PC-9 (cell line): Measurements from ENCODE around the gene ABHD5. TPM values are rescaled to one million over a fixed set of nuclear protein-coding genes. Genes with fewer than 3 reads are reported as not detected.

Source experiments
- BruUV-seq: library from RNA; stranded (reverse); fragments of 400-500 nt; replicated peaks from 2 replicates; lab custom pipeline; 2021; lab: Mats Ljungman, UMichigan
- CTCF ChIA-PET: fragments of 300-600 bp; sonication (Branson Sonifier 250); formaldehyde crosslinking; loops from one replicate; lab custom pipeline; 2022; ENCODE audit warnings: antibody characterized with exemption; lab: Charles Lee
- POLR2A ChIA-PET: fragments of 300-600 bp; sonication (Branson Sonifier 250); formaldehyde crosslinking; loops from one replicate; lab custom pipeline; 2022; ENCODE audit warnings: antibody characterized with exemption; ENCODE audit not compliant: unreplicated experiment; lab: Charles Lee
- DNase-seq, 2 experiments: peaks; one replicate each; pipeline versions ENCODE4 v3.0.0 to v3.0.0-alpha.2; 2015 to 2022; ENCODE audit warnings: mixed read lengths in 1 of 2
- H2AFZ ChIP-seq: fragments of 200-600 bp; sonication (generic); 2 replicates; pipeline ENCODE4 v1.8.1; 2017; ENCODE audit warnings: antibody characterized with exemption
- H3F3A ChIP-seq: fragments of 200-600 bp; sonication (generic); 2 replicates; pipeline ENCODE4 v1.8.1; 2017; ENCODE audit warnings: antibody characterized with exemption, mild to moderate bottlenecking, low read depth; ENCODE audit not compliant: insufficient read depth
- H3K27ac ChIP-seq: fragments of 200-600 bp; sonication (generic); 2 replicates; pipeline ENCODE4 v1.6.1; 2016; ENCODE audit warnings: mixed run types
- H3K27me3 ChIP-seq: fragments of 200-600 bp; sonication (generic); 2 replicates; pipeline ENCODE4 v1.6.1; 2016; ENCODE audit warnings: low read depth, mixed run types; ENCODE audit not compliant: insufficient read depth
- H3K36me3 ChIP-seq: fragments of 200-600 bp; sonication (generic); 2 replicates; pipeline ENCODE4 v1.6.1; 2016; ENCODE audit warnings: low read depth, mixed run types
- H3K4me1 ChIP-seq: fragments of 200-600 bp; sonication (generic); replicated peaks from 2 replicates; pipeline ENCODE4 v1.6.1; 2016; ENCODE audit warnings: mixed run types; ENCODE audit not compliant: insufficient read depth
- H3K4me2 ChIP-seq: fragments of 200-600 bp; sonication (generic); 2 replicates; pipeline ENCODE4 v1.6.1; 2017; ENCODE audit warnings: mixed run types
- H3K4me3 ChIP-seq: fragments of 200-600 bp; sonication (generic); 2 replicates; pipeline ENCODE4 v1.6.1; 2016; ENCODE audit warnings: mixed run types
- H3K79me2 ChIP-seq: fragments of 200-600 bp; sonication (generic); 2 replicates; pipeline ENCODE4 v1.6.1; 2017; ENCODE audit warnings: low read depth, mixed run types
- H3K9me2 ChIP-seq: fragments of 200-600 bp; sonication (generic); 2 replicates; pipeline ENCODE4 v1.8.1; 2017; ENCODE audit warnings: mild to moderate bottlenecking; ENCODE audit not compliant: insufficient read depth
- H3K9me3 ChIP-seq: fragments of 200-600 bp; sonication (generic); 2 replicates; pipeline ENCODE4 v1.8.1; 2016; ENCODE audit warnings: low read depth; ENCODE audit not compliant: insufficient read depth
- H4K20me1 ChIP-seq: fragments of 200-600 bp; sonication (generic); 2 replicates; pipeline ENCODE4 v1.8.1; 2017; ENCODE audit not compliant: insufficient read depth
- EZH2 ChIP-seq: fragments of 200-600 bp; sonication (generic); IDR thresholded peaks from 2 replicates; pipeline ENCODE4 v1.8.0; 2017; ENCODE audit warnings: antibody characterized with exemption, low read depth
- intact Hi-C: fragments of 100-400 bp; cut with micrococcal nuclease; formaldehyde crosslinking; loops from one replicate; pipeline ENCODE4 v1.10.0; 2022; ENCODE audit not compliant: unreplicated experiment
- total RNA-seq: library from RNA; stranded (reverse); gene quantifications from 2 replicates; pipeline ENCODE4 v1.2.3, GENCODE V29; 2021
- TF ChIP-seq, protein P1 (sequence below): fragments of 200-600 bp; sonication (generic); conservative IDR thresholded peaks from 2 replicates; pipeline ENCODE4 v1.6.1; 2017; ENCODE audit warnings: mixed run types, antibody characterized with exemption, mild to moderate bottlenecking, moderate library complexity

ABHD5 gene
- total RNA-seq, 1 experiment from 2014 or later = 19.9 TPM

DNA sequence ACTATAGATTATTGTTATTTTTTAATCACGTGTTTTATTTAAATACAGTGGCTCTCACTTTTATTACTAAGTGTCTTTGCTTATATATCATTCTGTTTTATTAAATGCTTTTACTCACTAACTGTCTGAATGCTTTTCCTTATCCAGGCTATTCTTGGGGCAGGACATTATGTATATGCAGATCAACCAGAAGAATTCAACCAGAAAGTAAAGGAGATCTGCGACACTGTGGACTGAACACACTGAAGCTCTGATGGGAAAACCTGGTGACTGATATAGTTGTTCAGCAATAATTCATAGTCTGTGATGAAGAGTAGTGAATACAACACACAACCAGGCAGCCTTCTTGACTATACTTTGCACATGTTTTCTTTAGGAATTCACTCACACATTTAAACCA lies 27.6 kb downstream of the ABHD5 start:
- H3K9me2 ChIP-seq = no peaks in the 10 kb centered on the region
- no peak for DNase-seq
- no peaks in the 10 kb centered on the region for H3K27me3 ChIP-seq
- intact Hi-C loops = no loop called here
- no peak for TF ChIP-seq EZH2
- TF ChIP-seq, protein P1, sequence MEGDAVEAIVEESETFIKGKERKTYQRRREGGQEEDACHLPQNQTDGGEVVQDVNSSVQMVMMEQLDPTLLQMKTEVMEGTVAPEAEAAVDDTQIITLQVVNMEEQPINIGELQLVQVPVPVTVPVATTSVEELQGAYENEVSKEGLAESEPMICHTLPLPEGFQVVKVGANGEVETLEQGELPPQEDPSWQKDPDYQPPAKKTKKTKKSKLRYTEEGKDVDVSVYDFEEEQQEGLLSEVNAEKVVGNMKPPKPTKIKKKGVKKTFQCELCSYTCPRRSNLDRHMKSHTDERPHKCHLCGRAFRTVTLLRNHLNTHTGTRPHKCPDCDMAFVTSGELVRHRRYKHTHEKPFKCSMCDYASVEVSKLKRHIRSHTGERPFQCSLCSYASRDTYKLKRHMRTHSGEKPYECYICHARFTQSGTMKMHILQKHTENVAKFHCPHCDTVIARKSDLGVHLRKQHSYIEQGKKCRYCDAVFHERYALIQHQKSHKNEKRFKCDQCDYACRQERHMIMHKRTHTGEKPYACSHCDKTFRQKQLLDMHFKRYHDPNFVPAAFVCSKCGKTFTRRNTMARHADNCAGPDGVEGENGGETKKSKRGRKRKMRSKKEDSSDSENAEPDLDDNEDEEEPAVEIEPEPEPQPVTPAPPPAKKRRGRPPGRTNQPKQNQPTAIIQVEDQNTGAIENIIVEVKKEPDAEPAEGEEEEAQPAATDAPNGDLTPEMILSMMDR = no peak
- no peaks in the 10 kb centered on the region for H3K9me3 ChIP-seq
- peaks cover 12% of the 10 kb centered on the region; the same call in 1 of the 2 replicates for H3F3A ChIP-seq
- no peak overlapping the region for H3K4me2 ChIP-seq
- no peaks in the 10 kb centered on the region for H3K79me2 ChIP-seq
- ChIA-PET POLR2A (no interaction called here), CTCF (no interaction called here)
- H3K27ac ChIP-seq = no peak overlapping the region
- H2AFZ ChIP-seq = no peak overlapping the region
- H3K4me3 ChIP-seq = no peak overlapping the region
- H3K4me1 ChIP-seq = peaks cover 12% of the 10 kb centered on the region
- H4K20me1 ChIP-seq = no peaks in the 10 kb centered on the region
- no TSS peak for BruUV-seq
- H3K36me3 ChIP-seq = no peaks in the 10 kb centered on the region; the same call in 1 of the 2 replicates

DNA sequence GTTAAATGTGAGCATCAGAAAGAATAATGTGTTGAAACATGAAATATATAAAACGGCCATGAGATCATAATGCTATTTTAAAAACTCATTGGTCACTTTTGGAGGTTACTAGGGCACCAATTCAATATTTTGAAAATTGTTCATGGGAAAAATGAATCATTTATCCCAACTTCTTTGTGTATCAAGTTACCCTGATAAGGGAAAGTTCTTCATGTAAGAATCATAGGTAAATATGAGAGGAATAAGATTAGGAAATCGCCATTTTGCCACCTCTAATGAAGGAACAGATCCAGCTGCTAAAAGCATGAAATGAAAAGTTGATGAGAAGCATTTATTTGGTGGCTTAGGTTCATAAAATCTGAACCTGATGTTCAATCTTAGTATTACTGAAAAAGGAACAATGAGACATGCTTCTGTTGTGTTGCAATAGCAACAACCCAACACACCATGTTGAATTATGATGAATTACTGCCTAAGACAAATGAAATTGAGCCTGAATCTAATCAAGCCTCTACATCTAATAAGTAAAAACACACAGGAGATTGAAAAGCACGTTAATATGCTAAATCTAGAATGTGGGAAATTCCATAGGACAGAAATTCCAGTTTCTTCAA lies 32.5 kb downstream of the ABHD5 start:
- DNase-seq = peak in 1 of 2 experiments; percentile 84
- H3K27me3 ChIP-seq = no peaks in the 10 kb centered on the region
- no peak overlapping the region for H2AFZ ChIP-seq
- ChIA-PET POLR2A (interaction anchor here (0.7 kb wide), 1 partner anchor 24 kb away, joined by 3 read pairs; no protein-coding TSS in a partner anchor), CTCF (no interaction called here)
- intact Hi-C loops = no loop called here
- H4K20me1 ChIP-seq = no peaks in the 10 kb centered on the region
- H3K4me2 ChIP-seq = peak overlapping the region; percentile 45
- no peak for TF ChIP-seq EZH2
- H3K9me3 ChIP-seq = no peaks in the 10 kb centered on the region
- no peak overlapping the region for H3K4me3 ChIP-seq
- no peaks in the 10 kb centered on the region for H3K9me2 ChIP-seq
- peaks cover 16% of the 10 kb centered on the region; the same call in 1 of the 2 replicates for H3F3A ChIP-seq
- H3K36me3 ChIP-seq = no peaks in the 10 kb centered on the region; the same call in 1 of the 2 replicates
- H3K27ac ChIP-seq = peak overlapping the region; percentile 59
- peaks cover 14% of the 10 kb centered on the region for H3K4me1 ChIP-seq
- no peaks in the 10 kb centered on the region for H3K79me2 ChIP-seq
- no TSS peak for BruUV-seq

DNA sequence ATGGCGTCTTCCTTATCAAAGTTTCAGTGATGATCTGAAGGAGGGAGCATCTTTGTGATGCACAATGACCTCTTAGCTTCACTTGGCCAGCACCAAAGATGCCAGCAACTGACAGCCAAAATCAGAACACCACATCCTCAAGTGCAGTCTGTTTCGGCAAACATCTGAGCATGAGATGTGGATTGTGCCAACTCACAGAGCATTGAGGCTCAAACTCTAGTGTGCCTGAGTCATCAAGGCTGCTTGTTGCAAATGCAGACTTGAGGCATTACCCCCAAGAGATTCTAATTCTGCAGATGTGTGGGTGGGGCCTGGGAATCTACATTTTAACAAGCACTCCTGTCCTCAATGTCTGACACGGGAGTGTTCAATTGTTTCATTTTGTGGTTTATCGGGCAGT lies 35.8 kb downstream of the ABHD5 start:
- H3K36me3 ChIP-seq = no peaks in the 10 kb centered on the region; the same call in 1 of the 2 replicates
- POLR2A ChIA-PET = no interaction called here
- H3F3A ChIP-seq = peaks cover 16% of the 10 kb centered on the region; the same call in 1 of the 2 replicates
- DNase-seq = no peak
- H2AFZ ChIP-seq = no peak overlapping the region
- H3K79me2 ChIP-seq = no peaks in the 10 kb centered on the region
- H3K27me3 ChIP-seq = no peaks in the 10 kb centered on the region
- CTCF ChIA-PET = no interaction called here
- no peaks in the 10 kb centered on the region for H3K9me2 ChIP-seq
- H3K4me3 ChIP-seq = no peak overlapping the region
- no peak overlapping the region for H3K27ac ChIP-seq
- H4K20me1 ChIP-seq = no peaks in the 10 kb centered on the region
- no peaks in the 10 kb centered on the region for H3K9me3 ChIP-seq
- TF ChIP-seq EZH2 = no peak
- TF ChIP-seq, protein P1 = no peak
- no TSS peak for BruUV-seq
- H3K4me2 ChIP-seq = no peak overlapping the region
- intact Hi-C loops = no loop called here
- peaks cover 14% of the 10 kb centered on the region for H3K4me1 ChIP-seq
